Superior temporal gyrus (tissue), 1 donor: ENCODE results near the gene CWC22.
A peak's percentile ranks its signal among the peaks of the same experiment; 100 is the strongest.
"Not testable (repeated sequence)": the region's sequence is repeated elsewhere in the genome, so short reads cannot be mapped to it uniquely, and the experiment has no call there.

Experiments
- DNase-seq: peaks from one replicate; pipeline ENCODE4 v3.0.0-alpha.2; 2016; ENCODE audit errors: extremely low spot score

Gene CWC22

GRCh38 chr2:180003073-180003472 lies 4.0 kb downstream of the CWC22 start:
- DNase-seq: no peak

GRCh38 chr2:180002198-180002770 lies 4.8 kb downstream of the CWC22 start:
- no peak for DNase-seq

GRCh38 chr2:180001726-180002125 lies 5.4 kb downstream of the CWC22 start:
- no peak for DNase-seq

DNA sequence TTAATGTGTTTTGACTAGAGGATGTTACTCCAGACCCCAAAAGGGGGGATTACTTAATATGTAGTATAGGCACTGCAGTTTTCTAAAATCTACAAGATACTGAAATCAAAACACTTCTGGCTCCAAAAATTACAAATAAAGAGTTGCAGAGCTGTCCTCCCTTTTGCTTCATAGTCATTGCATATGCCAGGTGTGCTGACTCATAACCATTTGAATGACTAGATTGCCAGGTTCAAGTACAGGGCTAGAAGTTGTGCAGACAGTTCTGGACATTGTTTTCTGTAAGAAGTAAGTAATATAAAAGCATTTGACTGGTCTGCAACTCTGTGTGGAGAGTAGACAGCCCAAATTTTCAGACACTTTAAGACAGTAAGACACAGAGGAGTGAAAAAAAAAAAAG lies 6.7 kb downstream of the CWC22 start:
- DNase-seq: no peak

- no peak for DNase-seq
Observed at GRCh38 chr2:179999000-179999399, 8.1 kb downstream of the CWC22 start.

GRCh38 chr2:179995741-179996515 lies 11.2 kb downstream of the CWC22 start:
- no peak for DNase-seq

- DNase-seq: no peak
Observed at GRCh38 chr2:179991344-179991743, 15.8 kb downstream of the CWC22 start.

- DNase-seq: peak; percentile 39
Observed at GRCh38 chr2:179990676-179991317, 16.3 kb downstream of the CWC22 start.

- DNase-seq: no peak
Observed at GRCh38 chr2:179987916-179988315, 19.2 kb downstream of the CWC22 start.

DNA sequence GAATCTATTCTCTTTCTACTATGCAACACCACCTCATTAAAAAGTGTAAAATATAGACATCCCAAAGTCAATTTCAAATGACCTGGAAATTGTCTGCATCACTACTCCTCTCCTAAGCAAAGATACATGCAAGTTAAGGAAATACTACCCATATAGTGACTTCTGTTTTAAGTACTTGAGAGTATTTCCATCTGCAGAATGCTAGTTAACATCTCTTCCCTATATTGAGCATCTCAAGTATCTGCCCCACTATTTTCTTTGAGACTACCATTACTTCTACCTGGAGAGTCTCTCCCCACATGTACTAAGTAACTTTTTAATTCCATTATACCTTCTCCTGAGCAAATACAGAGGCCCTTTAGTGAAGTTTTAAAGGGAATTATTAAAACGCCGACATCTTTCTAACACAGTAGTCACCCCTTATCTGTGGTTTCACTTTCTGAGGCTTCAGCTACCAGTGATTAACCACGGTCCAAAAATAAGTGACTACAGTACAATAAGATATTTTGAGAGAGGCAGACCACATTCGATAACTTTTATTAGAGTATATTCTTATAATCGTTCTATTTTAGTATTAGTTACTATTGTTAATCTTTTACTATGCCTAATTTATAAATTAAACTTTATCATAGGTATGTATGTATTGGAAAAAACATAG lies 21.8 kb downstream of the CWC22 start:
- DNase-seq: no peak

DNA sequence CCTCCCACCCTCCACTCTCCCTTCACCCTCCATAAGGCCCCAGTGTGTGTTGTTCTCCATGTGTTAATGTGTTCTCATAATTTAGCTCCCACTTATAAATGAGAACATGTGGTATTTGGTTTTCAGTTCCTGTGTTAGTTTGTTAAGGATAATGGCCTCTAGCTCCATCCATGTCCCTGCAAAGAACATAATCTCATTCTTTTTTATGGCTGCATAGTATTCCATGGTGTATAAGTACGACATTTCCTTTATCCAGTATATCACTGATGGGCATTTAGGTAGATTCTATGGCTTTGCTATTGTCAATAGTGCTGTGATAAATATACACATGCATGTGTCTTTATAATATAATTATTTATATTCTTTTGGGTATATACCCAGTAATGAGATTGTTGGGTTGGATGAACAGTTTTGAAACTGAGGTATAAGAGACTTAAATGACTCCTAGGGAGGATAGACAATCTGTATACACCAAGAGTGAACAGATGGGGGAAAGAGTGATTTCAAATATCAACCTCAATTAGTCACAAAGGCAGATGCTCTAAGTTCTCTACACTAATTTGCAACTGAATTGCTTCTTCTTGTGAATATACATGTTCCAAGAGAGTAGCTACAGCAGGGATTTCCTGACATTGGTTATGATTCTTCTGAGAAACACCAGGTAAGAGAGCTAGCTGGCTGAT lies 23.7 kb downstream of the CWC22 start:
- DNase-seq: no peak

DNA sequence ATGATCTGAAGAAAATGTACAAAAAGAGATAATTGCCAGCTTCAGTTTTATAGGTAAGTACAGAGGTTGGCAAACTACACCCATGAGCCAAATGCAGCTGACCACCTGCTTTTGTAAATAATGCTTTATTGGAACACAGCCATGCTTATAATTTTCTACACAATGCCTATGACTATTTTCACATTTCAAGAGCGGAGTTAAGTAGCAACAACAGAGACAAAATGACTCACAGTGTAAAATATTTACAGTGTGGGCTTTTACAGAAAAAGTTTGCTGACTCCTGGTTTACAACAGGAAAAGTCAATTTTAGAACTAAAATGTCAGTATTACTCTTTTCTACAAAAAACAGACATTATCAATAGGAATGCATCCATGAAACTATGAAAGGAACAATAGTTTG lies 26.0 kb downstream of the CWC22 start:
- DNase-seq: no peak

GRCh38 chr2:179974761-179975160 lies 32.3 kb downstream of the CWC22 start:
- no peak for DNase-seq

DNA sequence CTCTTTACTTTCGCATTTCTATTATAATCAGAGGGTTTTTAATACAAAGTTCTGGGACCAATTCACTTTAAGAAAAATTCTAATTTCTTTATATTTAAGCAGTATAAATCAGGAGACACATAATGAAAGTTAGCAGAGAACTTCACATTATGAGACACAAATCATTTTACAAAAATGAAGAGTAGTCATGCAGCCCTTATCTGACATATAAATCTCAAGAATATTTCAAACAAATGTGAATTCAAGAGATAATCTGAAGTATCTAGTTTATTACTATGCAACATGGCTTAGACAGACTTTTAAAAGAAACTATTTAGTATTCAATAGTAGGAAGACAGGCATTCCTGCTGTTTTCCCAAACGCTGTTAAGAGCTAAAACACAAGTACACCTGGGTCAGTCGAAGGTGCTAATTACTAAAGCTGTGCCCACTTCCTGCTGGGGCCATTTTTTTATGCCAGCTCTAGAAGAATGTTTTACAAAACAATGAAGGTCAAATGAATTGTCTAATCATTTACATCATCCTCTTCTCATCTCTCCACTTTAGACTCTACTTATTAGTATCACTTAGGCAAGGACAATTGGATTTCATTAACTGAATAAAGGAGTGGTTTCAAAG lies 40.2 kb downstream of the CWC22 start:
- DNase-seq: no peak

- no peak for DNase-seq
Observed at GRCh38 chr2:179965291-179966258, 41.5 kb downstream of the CWC22 start.

DNA sequence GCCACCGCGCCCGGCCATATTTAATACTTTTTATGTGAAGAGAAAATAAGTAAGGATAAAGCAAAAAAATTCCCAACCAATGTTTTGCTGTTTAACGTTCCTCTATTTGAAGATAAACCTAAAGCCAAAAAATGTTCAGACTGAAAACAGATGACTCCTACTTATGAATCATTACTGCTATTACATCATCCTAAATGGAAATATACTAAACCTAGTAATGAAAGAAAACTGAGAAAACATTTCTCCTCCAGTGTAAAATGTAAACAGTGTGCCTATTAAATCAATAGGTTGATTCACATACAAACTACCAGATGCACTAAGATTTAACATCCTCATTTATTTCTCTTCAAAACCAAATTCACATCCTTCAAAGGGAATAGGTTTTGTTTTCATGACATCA lies 43.5 kb downstream of the CWC22 start:
- DNase-seq: no peak

DNA sequence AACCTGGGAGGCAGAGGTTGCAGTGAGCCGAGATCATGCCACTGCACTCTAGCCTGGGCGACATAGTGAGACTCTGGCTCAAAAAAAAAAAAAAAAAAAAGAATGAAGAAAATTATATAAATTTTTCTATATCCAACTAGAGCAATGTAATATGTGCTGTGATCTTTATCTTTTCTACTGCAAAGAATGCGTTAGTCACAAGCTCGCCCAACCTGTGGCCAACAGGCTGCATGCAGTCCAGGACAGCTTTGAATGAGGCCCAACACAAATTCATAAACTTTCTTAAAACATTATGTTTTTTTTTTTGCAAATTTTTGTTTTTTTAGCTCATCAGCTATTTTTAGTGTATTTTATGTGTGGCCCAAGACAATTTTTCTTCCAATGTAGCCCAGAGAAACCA lies 48.8 kb downstream of the CWC22 start:
- not testable (repeated sequence) for DNase-seq

- no peak for DNase-seq
Observed at GRCh38 chr2:179954026-179954425, 53.1 kb downstream of the CWC22 start.

DNA sequence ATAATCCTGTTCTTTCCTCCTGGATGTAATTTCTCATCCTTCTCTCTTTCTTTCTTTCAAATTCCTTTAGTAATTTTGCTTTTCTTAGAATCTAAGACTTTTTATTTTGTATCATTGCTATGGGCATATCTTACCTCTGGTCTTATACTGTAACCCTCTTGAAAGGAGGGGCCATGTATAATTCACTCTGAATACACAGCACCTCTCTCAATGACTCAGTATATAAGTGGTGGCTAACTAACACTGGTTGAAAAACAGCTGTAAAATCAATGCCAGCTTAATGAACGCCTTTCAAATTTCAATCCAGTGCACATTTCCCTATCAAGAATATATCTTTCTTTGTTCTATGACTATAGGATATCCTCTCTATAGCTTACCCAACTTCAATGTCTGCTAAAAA lies 53.7 kb downstream of the CWC22 start:
- DNase-seq: no peak

DNA sequence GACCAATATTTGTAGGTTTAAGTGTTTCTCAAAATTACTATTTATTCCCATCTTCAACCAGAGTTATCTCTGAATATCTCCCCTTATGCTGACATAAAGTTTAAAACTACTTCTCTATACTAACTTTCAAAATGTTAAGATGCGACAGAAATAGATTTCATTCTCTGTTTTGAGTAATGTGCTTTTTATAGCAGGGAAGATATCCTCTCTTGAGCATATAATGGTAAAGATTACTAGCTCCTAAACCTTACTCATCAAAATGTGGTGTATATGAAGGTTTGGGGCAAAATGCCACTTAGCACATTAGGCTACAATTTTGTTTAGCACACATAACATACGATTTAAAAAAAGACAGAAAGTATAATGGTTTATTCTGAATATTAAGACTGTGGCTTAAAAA lies 54.4 kb downstream of the CWC22 start:
- no peak for DNase-seq
